GM18508 (cell line): ENCODE data around the gene DUXA.

Experiments used
- ATAC-seq: cut with Tn5 transposase; IDR thresholded peaks from one replicate; pipeline ENCODE4 v1.9.1; 2021; ENCODE audit warnings: moderate number of reproducible peaks; ENCODE audit not compliant: insufficient read depth, unreplicated experiment

Gene DUXA

GRCh38 chr19:57106722-57107235 is 60.5 kb downstream of the DUXA start:
- no peak for ATAC-seq

GRCh38 chr19:57105976-57106721 is 61.1 kb downstream of the DUXA start:
- no peak for ATAC-seq
